ENCODE results near the gene TEX2. TPM values are rescaled to one million over a fixed set of nuclear protein-coding genes. Genes with fewer than 3 reads are reported as not detected.

The TEX2 gene
- total and polyA plus RNA-seq, 9 of the 15 experiments (the other 6 are each of a cell fraction or from before 2014, with no cell fraction given): 4.1 to 27.6 (median 19.3) TPM

DNA sequence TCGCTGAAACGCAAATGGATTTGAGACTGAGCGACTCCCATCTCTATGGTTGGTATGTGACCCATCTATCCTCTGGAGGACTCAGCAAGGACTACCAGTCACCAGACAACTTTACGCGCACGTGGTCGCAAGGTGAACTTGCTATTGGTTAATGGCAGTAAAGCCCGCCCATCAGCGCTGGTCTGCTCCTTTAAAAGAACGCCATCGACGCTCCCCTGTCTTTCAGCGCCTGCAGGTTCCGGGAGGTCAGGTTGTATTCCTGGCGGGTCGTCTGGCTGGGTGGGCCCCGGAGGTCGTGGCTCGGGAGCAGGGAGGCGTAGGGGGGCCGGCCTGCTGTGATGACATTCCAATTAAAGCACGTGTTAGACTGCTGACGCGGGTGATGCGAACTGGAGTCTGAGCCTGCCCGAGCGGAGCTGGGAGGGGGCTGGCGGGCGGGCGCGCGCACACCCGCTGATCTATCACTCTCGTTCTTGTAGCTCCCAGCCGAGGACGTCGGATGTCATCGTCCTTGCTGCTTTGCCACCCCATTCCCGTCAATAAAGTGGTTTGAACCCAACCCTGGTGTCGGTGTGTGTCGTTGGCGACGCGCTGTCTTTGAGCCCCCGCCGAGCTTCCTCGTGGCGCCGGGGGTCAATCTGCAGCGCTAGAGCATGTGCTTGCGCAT lies 117.2 kb downstream of the TEX2 start (continued):
- TF ChIP-seq ZNF592 (IDR thresholded peaks at IDR 0.05) (peak; percentile 74), ZNF511 (CRISPR knock-in tag; IDR thresholded peaks at IDR 0.05) (peak; percentile 72), MGA (IDR thresholded peaks at IDR 0.05) (peak; percentile 94)
- TF ChIP-seq, protein P1, sequence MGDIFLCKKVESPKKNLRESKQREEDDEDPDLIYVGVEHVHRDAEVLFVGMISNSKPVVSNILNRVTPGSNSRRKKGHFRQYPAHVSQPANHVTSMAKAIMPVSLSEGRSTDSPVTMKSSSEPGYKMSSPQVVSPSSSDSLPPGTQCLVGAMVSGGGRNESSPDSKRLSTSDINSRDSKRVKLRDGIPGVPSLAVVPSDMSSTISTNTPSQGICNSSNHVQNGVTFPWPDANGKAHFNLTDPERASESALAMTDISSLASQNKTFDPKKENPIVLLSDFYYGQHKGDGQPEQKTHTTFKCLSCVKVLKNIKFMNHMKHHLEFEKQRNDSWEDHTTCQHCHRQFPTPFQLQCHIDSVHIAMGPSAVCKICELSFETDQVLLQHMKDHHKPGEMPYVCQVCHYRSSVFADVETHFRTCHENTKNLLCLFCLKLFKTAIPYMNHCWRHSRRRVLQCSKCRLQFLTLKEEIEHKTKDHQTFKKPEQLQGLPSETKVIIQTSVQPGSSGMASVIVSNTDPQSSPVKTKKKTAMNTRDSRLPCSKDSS (IDR thresholded peaks at IDR 0.05; ENCODE audit: low read depth, partially characterized antibody): no peak
- TF ChIP-seq, protein P2, sequence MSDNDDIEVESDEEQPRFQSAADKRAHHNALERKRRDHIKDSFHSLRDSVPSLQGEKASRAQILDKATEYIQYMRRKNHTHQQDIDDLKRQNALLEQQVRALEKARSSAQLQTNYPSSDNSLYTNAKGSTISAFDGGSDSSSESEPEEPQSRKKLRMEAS (CRISPR knock-in tag; IDR thresholded peaks at IDR 0.05): peak; percentile 93
- TF ChIP-seq, protein P3, sequence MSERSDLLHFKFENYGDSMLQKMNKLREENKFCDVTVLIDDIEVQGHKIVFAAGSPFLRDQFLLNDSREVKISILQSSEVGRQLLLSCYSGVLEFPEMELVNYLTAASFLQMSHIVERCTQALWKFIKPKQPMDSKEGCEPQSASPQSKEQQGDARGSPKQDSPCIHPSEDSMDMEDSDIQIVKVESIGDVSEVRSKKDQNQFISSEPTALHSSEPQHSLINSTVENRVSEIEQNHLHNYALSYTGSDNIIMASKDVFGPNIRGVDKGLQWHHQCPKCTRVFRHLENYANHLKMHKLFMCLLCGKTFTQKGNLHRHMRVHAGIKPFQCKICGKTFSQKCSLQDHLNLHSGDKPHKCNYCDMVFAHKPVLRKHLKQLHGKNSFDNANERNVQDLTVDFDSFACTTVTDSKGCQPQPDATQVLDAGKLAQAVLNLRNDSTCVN (CRISPR knock-in tag; IDR thresholded peaks at IDR 0.05): 0 out of 2 replicates have a peak, but pooled peaks have one; percentile 4
